Measurements from ENCODE around the gene CLDND1.

DNA sequence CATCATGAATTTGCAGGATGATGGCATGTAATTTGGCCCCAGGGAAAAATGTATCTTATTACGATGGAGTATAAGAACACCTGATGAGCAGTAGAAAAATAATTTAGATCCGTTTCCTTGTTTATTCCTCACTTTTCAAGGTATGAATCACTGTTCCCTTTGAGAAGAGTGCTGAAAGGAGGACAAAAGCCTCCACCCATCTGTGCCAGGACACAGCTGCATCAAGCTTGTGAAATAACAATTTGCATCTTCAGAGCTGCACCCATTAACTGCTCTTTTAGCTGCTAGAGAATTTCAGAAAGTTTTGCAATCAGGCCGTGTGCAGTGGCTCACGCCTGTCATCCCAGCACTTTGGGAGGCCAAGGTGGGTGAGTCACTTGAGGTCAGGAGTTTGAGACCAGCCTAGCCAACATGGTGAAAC lies 9.6 kb downstream of the CLDND1 start:
- TF ChIP-seq EZH2 (IDR thresholded peaks at IDR 0.05; ENCODE audit: low read depth, unreplicated experiment) (no peak), EZH2phosphoT487 (IDR thresholded peaks at IDR 0.05; ENCODE audit: unreplicated experiment) (no peak), STAT1 (IDR thresholded peaks at IDR 0.05; ENCODE audit: unreplicated experiment) (no peak), CREB1 (CRISPR knock-in tag; IDR thresholded peaks at IDR 0.05; ENCODE audit: low read depth) (no peak), POLR2AphosphoS5 (IDR thresholded peaks at IDR 0.05; ENCODE audit: low read depth) (no peak)
- TF ChIP-seq, protein P1, sequence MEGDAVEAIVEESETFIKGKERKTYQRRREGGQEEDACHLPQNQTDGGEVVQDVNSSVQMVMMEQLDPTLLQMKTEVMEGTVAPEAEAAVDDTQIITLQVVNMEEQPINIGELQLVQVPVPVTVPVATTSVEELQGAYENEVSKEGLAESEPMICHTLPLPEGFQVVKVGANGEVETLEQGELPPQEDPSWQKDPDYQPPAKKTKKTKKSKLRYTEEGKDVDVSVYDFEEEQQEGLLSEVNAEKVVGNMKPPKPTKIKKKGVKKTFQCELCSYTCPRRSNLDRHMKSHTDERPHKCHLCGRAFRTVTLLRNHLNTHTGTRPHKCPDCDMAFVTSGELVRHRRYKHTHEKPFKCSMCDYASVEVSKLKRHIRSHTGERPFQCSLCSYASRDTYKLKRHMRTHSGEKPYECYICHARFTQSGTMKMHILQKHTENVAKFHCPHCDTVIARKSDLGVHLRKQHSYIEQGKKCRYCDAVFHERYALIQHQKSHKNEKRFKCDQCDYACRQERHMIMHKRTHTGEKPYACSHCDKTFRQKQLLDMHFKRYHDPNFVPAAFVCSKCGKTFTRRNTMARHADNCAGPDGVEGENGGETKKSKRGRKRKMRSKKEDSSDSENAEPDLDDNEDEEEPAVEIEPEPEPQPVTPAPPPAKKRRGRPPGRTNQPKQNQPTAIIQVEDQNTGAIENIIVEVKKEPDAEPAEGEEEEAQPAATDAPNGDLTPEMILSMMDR (conservative IDR thresholded peaks at IDR 0.05; ENCODE audit: low read depth in 2 of 2): no peak
- TF ChIP-seq, protein P2, sequence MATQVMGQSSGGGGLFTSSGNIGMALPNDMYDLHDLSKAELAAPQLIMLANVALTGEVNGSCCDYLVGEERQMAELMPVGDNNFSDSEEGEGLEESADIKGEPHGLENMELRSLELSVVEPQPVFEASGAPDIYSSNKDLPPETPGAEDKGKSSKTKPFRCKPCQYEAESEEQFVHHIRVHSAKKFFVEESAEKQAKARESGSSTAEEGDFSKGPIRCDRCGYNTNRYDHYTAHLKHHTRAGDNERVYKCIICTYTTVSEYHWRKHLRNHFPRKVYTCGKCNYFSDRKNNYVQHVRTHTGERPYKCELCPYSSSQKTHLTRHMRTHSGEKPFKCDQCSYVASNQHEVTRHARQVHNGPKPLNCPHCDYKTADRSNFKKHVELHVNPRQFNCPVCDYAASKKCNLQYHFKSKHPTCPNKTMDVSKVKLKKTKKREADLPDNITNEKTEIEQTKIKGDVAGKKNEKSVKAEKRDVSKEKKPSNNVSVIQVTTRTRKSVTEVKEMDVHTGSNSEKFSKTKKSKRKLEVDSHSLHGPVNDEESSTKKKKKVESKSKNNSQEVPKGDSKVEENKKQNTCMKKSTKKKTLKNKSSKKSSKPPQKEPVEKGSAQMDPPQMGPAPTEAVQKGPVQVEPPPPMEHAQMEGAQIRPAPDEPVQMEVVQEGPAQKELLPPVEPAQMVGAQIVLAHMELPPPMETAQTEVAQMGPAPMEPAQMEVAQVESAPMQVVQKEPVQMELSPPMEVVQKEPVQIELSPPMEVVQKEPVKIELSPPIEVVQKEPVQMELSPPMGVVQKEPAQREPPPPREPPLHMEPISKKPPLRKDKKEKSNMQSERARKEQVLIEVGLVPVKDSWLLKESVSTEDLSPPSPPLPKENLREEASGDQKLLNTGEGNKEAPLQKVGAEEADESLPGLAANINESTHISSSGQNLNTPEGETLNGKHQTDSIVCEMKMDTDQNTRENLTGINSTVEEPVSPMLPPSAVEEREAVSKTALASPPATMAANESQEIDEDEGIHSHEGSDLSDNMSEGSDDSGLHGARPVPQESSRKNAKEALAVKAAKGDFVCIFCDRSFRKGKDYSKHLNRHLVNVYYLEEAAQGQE (IDR thresholded peaks at IDR 0.05; ENCODE audit: unreplicated experiment): no peak

Measured in GM23338 (cell line).